ENCODE measurements around the gene CSTPP1.
"Not testable (repeated sequence)": the region's sequence is repeated elsewhere in the genome, so short reads cannot be mapped to it uniquely, and the experiment has no call there.

The CSTPP1 gene

GRCh38 chr11:46958777-46959176 lies 22.2 kb downstream of the CSTPP1 start:
- no peaks in the 10 kb centered on the region; the same call in 1 of the 2 replicates for H3K9me3 ChIP-seq (ENCODE audit: insufficient read depth, low read depth, low read length)
- H3K36me3 ChIP-seq (ENCODE audit: insufficient read depth, low read length), result peaks cover 6% of the 10 kb centered on the region; the same call in 1 of the 2 replicates
- no peaks in the 10 kb centered on the region for H3K27me3 ChIP-seq (ENCODE audit: insufficient read depth, low read length)
- 71% methylated on average over 1 of the region's 1 CpG for WGBS
- H3K9ac ChIP-seq (ENCODE audit: low read depth, low read length), result no peak overlapping the region
- no peak overlapping the region for H3K4me3 ChIP-seq (ENCODE audit: low read length)
- H3K4me1 ChIP-seq (ENCODE audit: insufficient read depth, low read length), result no peaks in the 10 kb centered on the region
- H3K27ac ChIP-seq (ENCODE audit: low read depth, low read length), result no peak overlapping the region

- no peak overlapping the region for H3K9ac ChIP-seq (ENCODE audit: low read depth, low read length)
- no peaks in the 10 kb centered on the region; the same call in 1 of the 2 replicates for H3K9me3 ChIP-seq (ENCODE audit: insufficient read depth, low read depth, low read length)
- WGBS, result 94% methylated on average over 2 of the region's 2 CpGs
- no peak overlapping the region for H3K27ac ChIP-seq (ENCODE audit: low read depth, low read length)
- no peaks in the 10 kb centered on the region for H3K4me1 ChIP-seq (ENCODE audit: insufficient read depth, low read length)
- no peak overlapping the region for H3K4me3 ChIP-seq (ENCODE audit: low read length)
- H3K36me3 ChIP-seq (ENCODE audit: insufficient read depth, low read length), result peaks cover 6% of the 10 kb centered on the region; the same call in 1 of the 2 replicates
- no peaks in the 10 kb centered on the region for H3K27me3 ChIP-seq (ENCODE audit: insufficient read depth, low read length)
Observed at GRCh38 chr11:46961041-46961440, 24.5 kb downstream of the CSTPP1 start.

- H3K36me3 ChIP-seq (ENCODE audit: insufficient read depth, low read length); H3K9me3 ChIP-seq (ENCODE audit: insufficient read depth, low read depth, low read length); H3K27ac ChIP-seq (ENCODE audit: low read depth, low read length); H3K27me3 ChIP-seq (ENCODE audit: insufficient read depth, low read length); H3K4me1 ChIP-seq (ENCODE audit: insufficient read depth, low read length); H3K9ac ChIP-seq (ENCODE audit: low read depth, low read length); H3K4me3 ChIP-seq (ENCODE audit: low read length): not testable (repeated sequence)
- 98% methylated on average over 2 of the region's 3 CpGs for WGBS
Observed at GRCh38 chr11:46961886-46962285, 25.3 kb downstream of the CSTPP1 start.

- Histone ChIP-seq H3K9ac (ENCODE audit: low read depth, low read length) (no peak overlapping the region), H3K27me3 (ENCODE audit: insufficient read depth, low read length) (no peaks in the 10 kb centered on the region), H3K36me3 (ENCODE audit: insufficient read depth, low read length) (peaks cover 2% of the 10 kb centered on the region; the same call in 1 of the 2 replicates), H3K4me1 (ENCODE audit: insufficient read depth, low read length) (no peaks in the 10 kb centered on the region), H3K9me3 (ENCODE audit: insufficient read depth, low read depth, low read length) (no peaks in the 10 kb centered on the region), H3K27ac (ENCODE audit: low read depth, low read length) (no peak overlapping the region), H3K4me3 (ENCODE audit: low read length) (no peak overlapping the region)
- over 99% methylated on average over 3 of the region's 3 CpGs for WGBS
Observed at GRCh38 chr11:46963844-46964243, 27.3 kb downstream of the CSTPP1 start.

GRCh38 chr11:46966773-46967172 lies 30.2 kb downstream of the CSTPP1 start:
- H3K4me3 ChIP-seq (ENCODE audit: low read length), result no peak overlapping the region
- H3K36me3 ChIP-seq (ENCODE audit: insufficient read depth, low read length), result no peaks in the 10 kb centered on the region
- H3K4me1 ChIP-seq (ENCODE audit: insufficient read depth, low read length), result no peaks in the 10 kb centered on the region
- WGBS, result over 99% methylated on average over 2 of the region's 2 CpGs
- no peak overlapping the region for H3K9ac ChIP-seq (ENCODE audit: low read depth, low read length)
- H3K27ac ChIP-seq (ENCODE audit: low read depth, low read length), result no peak overlapping the region
- no peaks in the 10 kb centered on the region for H3K9me3 ChIP-seq (ENCODE audit: insufficient read depth, low read depth, low read length)
- no peaks in the 10 kb centered on the region for H3K27me3 ChIP-seq (ENCODE audit: insufficient read depth, low read length)

- Histone ChIP-seq H3K27me3 (ENCODE audit: insufficient read depth, low read length) (no peaks in the 10 kb centered on the region), H3K36me3 (ENCODE audit: insufficient read depth, low read length) (no peaks in the 10 kb centered on the region), H3K4me1 (ENCODE audit: insufficient read depth, low read length) (no peaks in the 10 kb centered on the region), H3K9ac (ENCODE audit: low read depth, low read length) (no peak overlapping the region), H3K27ac (ENCODE audit: low read depth, low read length) (no peak overlapping the region), H3K9me3 (ENCODE audit: insufficient read depth, low read depth, low read length) (no peaks in the 10 kb centered on the region), H3K4me3 (ENCODE audit: low read length) (no peak overlapping the region)
- 94% methylated on average over 2 of the region's 2 CpGs for WGBS
Observed at GRCh38 chr11:46967962-46968361, 31.4 kb downstream of the CSTPP1 start.

- no peaks in the 10 kb centered on the region for H3K36me3 ChIP-seq (ENCODE audit: insufficient read depth, low read length)
- no peak overlapping the region for H3K4me3 ChIP-seq (ENCODE audit: low read length)
- no peaks in the 10 kb centered on the region for H3K4me1 ChIP-seq (ENCODE audit: insufficient read depth, low read length)
- no peaks in the 10 kb centered on the region for H3K9me3 ChIP-seq (ENCODE audit: insufficient read depth, low read depth, low read length)
- no peak overlapping the region for H3K9ac ChIP-seq (ENCODE audit: low read depth, low read length)
- 95% methylated on average over 2 of the region's 2 CpGs for WGBS
- no peaks in the 10 kb centered on the region for H3K27me3 ChIP-seq (ENCODE audit: insufficient read depth, low read length)
- H3K27ac ChIP-seq (ENCODE audit: low read depth, low read length), result no peak overlapping the region
Observed at GRCh38 chr11:46969379-46969778, 32.8 kb downstream of the CSTPP1 start.

- no peak overlapping the region for H3K27ac ChIP-seq (ENCODE audit: low read depth, low read length)
- peaks cover 5% of the 10 kb centered on the region for H3K4me1 ChIP-seq (ENCODE audit: insufficient read depth, low read length)
- H3K36me3 ChIP-seq (ENCODE audit: insufficient read depth, low read length), result no peaks in the 10 kb centered on the region
- 0 out of 2 replicates have a peak, but pooled peaks cover under 1% of the 10 kb centered on the region for H3K27me3 ChIP-seq (ENCODE audit: insufficient read depth, low read length)
- 86% methylated on average over 3 of the region's 3 CpGs for WGBS
- H3K9ac ChIP-seq (ENCODE audit: low read depth, low read length), result no peak overlapping the region
- H3K9me3 ChIP-seq (ENCODE audit: insufficient read depth, low read depth, low read length), result no peaks in the 10 kb centered on the region
- no peak overlapping the region for H3K4me3 ChIP-seq (ENCODE audit: low read length)
Observed at GRCh38 chr11:46970913-46971625, 34.5 kb downstream of the CSTPP1 start.

GRCh38 chr11:46972343-46972742 lies 35.8 kb downstream of the CSTPP1 start:
- 100% methylated on average over 2 of the region's 2 CpGs for WGBS

GRCh38 chr11:46972821-46973220 lies 36.3 kb downstream of the CSTPP1 start:
- Histone ChIP-seq H3K4me3 (ENCODE audit: low read length) (no peak overlapping the region), H3K9me3 (ENCODE audit: insufficient read depth, low read depth, low read length) (no peaks in the 10 kb centered on the region)
- 92% methylated on average over 2 of the region's 2 CpGs for WGBS

More at GRCh38 chr11:46972343-46972742, 35.8 kb downstream of the CSTPP1 start:
- Histone ChIP-seq H3K27ac (ENCODE audit: low read depth, low read length) (no peak overlapping the region), H3K4me3 (ENCODE audit: low read length) (no peak overlapping the region), H3K4me1 (ENCODE audit: insufficient read depth, low read length) (peaks cover 18% of the 10 kb centered on the region), H3K36me3 (ENCODE audit: insufficient read depth, low read length) (no peaks in the 10 kb centered on the region), H3K9me3 (ENCODE audit: insufficient read depth, low read depth, low read length) (no peaks in the 10 kb centered on the region), H3K9ac (ENCODE audit: low read depth, low read length) (no peak overlapping the region), H3K27me3 (ENCODE audit: insufficient read depth, low read length) (0 out of 2 replicates have a peak, but pooled peaks cover 3% of the 10 kb centered on the region)

GRCh38 chr11:46976182-46976854 lies 39.8 kb downstream of the CSTPP1 start:
- peaks cover 3% of the 10 kb centered on the region; the same call in 1 of the 2 replicates for H3K27me3 ChIP-seq (ENCODE audit: insufficient read depth, low read length)
- H3K9me3 ChIP-seq (ENCODE audit: insufficient read depth, low read depth, low read length), result no peaks in the 10 kb centered on the region
- peak overlapping the region; percentile 27; the same call in 1 of the 2 replicates for H3K27ac ChIP-seq (ENCODE audit: low read depth, low read length)
- H3K36me3 ChIP-seq (ENCODE audit: insufficient read depth, low read length), result no peaks in the 10 kb centered on the region
- H3K4me1 ChIP-seq (ENCODE audit: insufficient read depth, low read length), result peaks cover 41% of the 10 kb centered on the region
- no peak overlapping the region for H3K9ac ChIP-seq (ENCODE audit: low read depth, low read length)
- no peak overlapping the region for H3K4me3 ChIP-seq (ENCODE audit: low read length)
- 75% methylated on average over 3 of the region's 5 CpGs for WGBS

More at GRCh38 chr11:46972821-46973220, 36.3 kb downstream of the CSTPP1 start:
- Histone ChIP-seq H3K4me1 (ENCODE audit: insufficient read depth, low read length) (peaks cover 23% of the 10 kb centered on the region), H3K36me3 (ENCODE audit: insufficient read depth, low read length) (no peaks in the 10 kb centered on the region), H3K27ac (ENCODE audit: low read depth, low read length) (no peak overlapping the region), H3K27me3 (ENCODE audit: insufficient read depth, low read length) (peaks cover 3% of the 10 kb centered on the region; the same call in 1 of the 2 replicates), H3K9ac (ENCODE audit: low read depth, low read length) (no peak overlapping the region)

Measured in HUES64 (cell line).